AG09319 (cell line): ENCODE measurements around the gene SPAG8.

Experiments used
- DNase-seq: peaks from one replicate; pipeline ENCODE4 v3.0.0-alpha.2; 2010; ENCODE audit warnings: low read depth; ENCODE audit errors: extremely low read depth
- TF ChIP-seq, protein P1 (sequence below): IDR thresholded peaks from 2 replicates; pipeline ENCODE4 v1.5.1; 2011; ENCODE audit warnings: low read depth, mild to moderate bottlenecking, inconsistent platforms, low read length, moderate library complexity

SPAG8 gene

DNA sequence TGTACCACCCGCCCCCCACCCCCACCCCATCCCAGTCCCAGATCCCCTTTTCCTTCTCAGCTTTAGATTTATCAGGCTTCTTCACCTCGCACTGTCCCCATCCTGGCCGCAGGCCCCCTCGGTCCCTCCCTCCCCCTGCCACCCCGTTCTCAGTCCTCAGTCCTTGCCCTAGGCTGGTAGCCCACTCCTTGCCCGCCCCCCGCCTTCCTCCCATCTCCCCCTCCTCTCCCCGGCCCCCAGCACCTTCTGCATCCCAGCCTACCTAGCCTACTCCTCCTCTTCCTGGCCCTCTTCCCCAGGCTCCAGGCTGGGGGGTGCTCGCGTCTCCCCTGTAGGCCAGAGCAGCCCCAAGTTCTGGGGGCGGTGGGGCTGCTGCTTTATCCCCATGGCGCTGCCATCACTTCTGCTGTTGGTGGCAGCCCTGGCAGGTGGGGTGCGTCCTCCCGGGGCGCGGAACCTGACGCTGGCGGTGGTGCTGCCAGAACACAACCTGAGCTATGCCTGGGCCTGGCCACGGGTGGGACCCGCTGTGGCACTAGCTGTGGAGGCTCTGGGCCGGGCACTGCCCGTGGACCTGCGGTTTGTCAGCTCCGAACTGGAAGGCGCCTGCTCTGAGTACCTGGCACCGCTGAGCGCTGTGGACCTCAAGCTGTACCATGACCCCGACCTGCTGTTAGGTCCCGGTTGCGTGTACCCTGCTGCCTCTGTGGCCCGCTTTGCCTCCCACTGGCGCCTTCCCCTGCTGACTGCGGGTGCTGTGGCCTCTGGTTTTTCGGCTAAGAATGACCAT lies 19.8 kb downstream of the SPAG8 start:
- DNase-seq: no peak
- TF ChIP-seq, protein P1, sequence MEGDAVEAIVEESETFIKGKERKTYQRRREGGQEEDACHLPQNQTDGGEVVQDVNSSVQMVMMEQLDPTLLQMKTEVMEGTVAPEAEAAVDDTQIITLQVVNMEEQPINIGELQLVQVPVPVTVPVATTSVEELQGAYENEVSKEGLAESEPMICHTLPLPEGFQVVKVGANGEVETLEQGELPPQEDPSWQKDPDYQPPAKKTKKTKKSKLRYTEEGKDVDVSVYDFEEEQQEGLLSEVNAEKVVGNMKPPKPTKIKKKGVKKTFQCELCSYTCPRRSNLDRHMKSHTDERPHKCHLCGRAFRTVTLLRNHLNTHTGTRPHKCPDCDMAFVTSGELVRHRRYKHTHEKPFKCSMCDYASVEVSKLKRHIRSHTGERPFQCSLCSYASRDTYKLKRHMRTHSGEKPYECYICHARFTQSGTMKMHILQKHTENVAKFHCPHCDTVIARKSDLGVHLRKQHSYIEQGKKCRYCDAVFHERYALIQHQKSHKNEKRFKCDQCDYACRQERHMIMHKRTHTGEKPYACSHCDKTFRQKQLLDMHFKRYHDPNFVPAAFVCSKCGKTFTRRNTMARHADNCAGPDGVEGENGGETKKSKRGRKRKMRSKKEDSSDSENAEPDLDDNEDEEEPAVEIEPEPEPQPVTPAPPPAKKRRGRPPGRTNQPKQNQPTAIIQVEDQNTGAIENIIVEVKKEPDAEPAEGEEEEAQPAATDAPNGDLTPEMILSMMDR: no peak

DNA sequence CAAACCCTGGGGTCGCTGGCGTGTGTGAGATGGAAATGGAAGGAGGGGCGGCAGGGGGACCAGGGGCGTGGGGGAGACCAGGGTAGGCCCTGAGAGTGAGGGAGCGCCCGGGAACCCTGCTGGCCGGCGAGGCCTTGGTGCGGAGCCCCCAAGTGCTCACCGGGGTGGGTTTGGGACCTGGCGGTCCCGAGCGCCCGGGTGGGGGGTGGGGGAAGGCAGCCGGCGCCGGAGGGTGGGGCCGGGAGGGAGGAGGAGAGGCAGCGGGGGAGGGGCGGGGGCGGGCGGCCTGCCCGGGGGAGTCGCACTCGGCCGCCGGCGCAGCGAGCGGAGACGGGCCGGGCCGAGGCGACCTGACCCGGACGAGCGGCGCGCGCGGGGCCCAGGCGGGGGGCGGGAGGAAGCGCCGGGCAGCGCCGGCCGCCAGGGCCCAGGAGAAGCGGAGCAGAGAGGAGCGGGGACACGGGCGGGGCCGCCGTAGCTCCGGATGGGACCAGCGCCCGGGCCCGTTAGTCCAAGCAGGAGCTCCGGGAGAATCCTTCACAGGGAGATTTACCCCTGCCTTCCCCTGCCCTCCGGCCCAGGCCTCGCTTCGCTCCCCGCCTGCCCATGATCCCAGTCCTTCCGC lies 20.7 kb downstream of the SPAG8 start, which contains the start of gene NPR2:
NPR2 (plus strand) TSS at position 295 of the 625 bp plus-strand sequence. CDS start 818 bp downstream, outside the sequence.
- DNase-seq: no peak

DNA sequence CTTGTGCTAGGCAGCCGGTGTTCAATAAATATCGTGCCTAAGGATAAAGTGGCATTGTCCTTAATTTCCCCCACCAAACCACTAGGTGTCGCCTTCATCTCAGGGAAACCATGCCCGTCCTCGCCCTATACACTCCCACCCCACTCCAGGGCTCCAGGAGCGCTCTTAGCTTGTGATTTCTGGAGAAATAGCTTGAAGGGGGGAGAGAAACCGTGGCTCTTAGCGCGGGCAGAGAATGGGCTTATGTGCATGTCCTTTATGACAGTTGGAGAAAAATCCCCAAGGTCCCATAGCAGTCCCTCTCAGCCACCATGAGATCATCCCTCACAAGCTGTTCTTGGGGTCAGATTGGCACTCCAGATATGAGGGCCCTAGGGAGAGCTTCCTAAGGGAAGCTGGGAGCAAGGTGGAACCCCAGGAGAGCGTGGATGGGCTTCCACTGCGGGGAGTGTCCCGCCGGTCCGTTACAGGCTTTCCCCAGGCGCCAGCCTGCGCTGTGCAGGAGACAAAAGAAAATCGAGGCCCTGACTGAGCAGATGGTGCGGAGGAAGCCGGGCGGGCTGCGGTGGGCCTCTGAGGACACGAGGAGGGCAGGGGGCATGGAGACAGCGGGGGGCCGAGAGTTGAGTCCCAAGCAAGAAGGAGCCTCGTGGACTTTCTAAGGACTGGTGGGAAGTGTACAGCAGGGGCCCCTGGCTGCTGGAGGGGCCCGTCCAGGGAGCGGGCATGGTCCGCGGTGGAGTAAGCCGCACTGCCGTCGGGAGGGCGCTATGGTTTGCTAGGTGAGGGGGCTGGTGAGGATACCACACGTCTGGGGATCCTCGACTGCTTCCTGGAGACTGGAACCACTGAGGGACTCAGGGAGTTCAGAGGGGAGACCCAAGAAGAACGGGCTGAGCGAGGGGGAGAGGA lies 21.4 kb downstream of the SPAG8 start:
- DNase-seq: peak; percentile 62
- TF ChIP-seq, protein P1: peak; percentile 86

More for the DNA sequence above, 20.7 kb downstream of the SPAG8 start, which contains the start of gene NPR2:
- TF ChIP-seq, protein P1: no peak

DNA sequence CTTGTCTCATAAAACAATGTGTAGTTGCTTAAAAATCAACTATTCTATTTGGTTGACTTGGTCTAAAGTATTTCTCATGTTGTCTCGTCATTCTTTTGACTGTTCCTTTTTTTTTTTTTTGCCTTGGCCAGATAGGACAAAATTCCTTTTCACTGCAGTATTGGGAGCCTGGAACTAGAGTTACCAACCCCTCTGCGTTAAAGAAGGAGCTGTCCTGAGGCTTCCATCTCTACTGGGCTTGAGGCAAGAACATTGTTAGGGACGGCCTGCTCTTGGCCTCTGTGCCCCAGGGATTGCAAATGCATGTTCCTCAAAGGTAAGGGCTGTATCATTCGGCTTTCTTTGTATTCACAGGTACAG lies 22.1 kb downstream of the SPAG8 start:
- DNase-seq: no peak
- TF ChIP-seq, protein P1: no peak

DNA sequence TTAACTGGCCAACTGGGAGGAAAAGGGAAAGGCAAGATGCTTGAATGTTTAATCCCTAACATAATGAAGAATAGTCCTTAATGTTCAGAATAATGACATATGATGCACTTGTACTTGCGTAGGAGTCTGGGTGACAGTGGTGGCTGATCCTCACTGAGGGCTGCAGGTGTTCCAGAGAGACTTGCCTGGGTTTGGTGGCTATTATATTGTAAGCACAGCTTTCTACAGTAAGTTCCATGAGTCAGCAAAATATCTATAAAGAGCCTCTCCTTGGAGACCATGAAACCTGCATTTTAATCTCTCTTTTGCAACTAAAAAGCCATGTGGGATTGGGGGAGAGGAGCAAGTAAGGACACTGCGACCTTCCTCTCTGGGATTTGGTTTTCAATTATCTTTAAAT lies 22.5 kb downstream of the SPAG8 start:
- DNase-seq: no peak
- TF ChIP-seq, protein P1: no peak

DNA sequence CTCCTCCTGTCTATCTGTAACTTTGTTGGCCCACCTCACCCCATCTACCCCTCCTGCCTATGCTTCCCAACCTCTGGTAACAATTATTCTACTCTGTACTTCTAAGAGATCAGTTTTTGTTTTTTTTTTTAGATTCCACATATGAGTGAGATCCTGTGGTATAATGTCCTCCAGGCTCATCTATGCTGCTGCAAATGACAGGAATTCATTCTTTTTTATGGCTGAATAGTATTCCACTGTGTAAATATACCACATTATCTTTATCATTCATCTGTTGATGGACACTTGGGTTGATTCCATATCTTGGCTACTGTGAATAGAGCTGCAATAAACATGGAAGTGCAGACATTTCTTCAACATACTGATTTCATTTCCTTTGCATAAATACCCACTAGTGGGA lies 28.6 kb downstream of the SPAG8 start:
- no peak for DNase-seq
- TF ChIP-seq, protein P1: no peak
